ENCODE results near the gene TAAR8. TPM values are rescaled to one million over a fixed set of nuclear protein-coding genes. Genes with fewer than 3 reads are reported as not detected.
"Not testable (repeated sequence)": the region's sequence is repeated elsewhere in the genome, so short reads cannot be mapped to it uniquely, and the experiment has no call there.

Gene TAAR8
- total RNA-seq, 1 donor: not detected

- TF ChIP-seq CTCF (IDR thresholded peaks at IDR 0.05; ENCODE audit: insufficient read depth, low read depth, low read length): no peak
- no peak for DNase-seq (ENCODE audit: low read depth)
- no peak overlapping the region for H3K4me3 ChIP-seq (ENCODE audit: low read depth, low read length)
These were observed 37.9 kb downstream of the TAAR8 start for GRCh38 chr6:132590362-132590761.

GRCh38 chr6:132592855-132593254 is 40.4 kb downstream of the TAAR8 start:
- TF ChIP-seq CTCF (IDR thresholded peaks at IDR 0.05; ENCODE audit: insufficient read depth, low read depth, low read length): no peak
- no peak overlapping the region for H3K4me3 ChIP-seq (ENCODE audit: low read depth, low read length)
- DNase-seq (ENCODE audit: low read depth): no peak

GRCh38 chr6:132596201-132596600 is 43.7 kb downstream of the TAAR8 start:
- no peak for TF ChIP-seq CTCF (IDR thresholded peaks at IDR 0.05; ENCODE audit: insufficient read depth, low read depth, low read length)
- H3K4me3 ChIP-seq (ENCODE audit: low read depth, low read length): no peak overlapping the region
- no peak for DNase-seq (ENCODE audit: low read depth)

GRCh38 chr6:132598473-132598872 is 46.0 kb downstream of the TAAR8 start:
- peak; percentile 32 for TF ChIP-seq CTCF (IDR thresholded peaks at IDR 0.05; ENCODE audit: insufficient read depth, low read depth, low read length)
- no peak overlapping the region for H3K4me3 ChIP-seq (ENCODE audit: low read depth, low read length)
- no peak for DNase-seq (ENCODE audit: low read depth)

GRCh38 chr6:132600900-132601299 is 48.4 kb downstream of the TAAR8 start:
- DNase-seq (ENCODE audit: low read depth); H3K4me3 ChIP-seq (ENCODE audit: low read depth, low read length): not testable (repeated sequence)

Small RNAs within 50 kb of the gene (small RNA-seq; reads per million reads assigned to genes)
- gene TAAR7P: not detected

Other genes starting within 250 kb of the TAAR8 start
- gene MOXD1, start 151.2 kb upstream of the TAAR8 start, total RNA-seq: 15.1 and 25.4 TPM in 2 replicates
- gene STX7, start 39.6 kb upstream of the TAAR8 start, total RNA-seq: 16.8 and 27.2 TPM in 2 replicates
- not detected in 2 replicates for gene TAAR9, start 14.4 kb upstream of the TAAR8 start, total RNA-seq
- gene TAAR6, start 17.6 kb downstream of the TAAR8 start, total RNA-seq: not detected in 2 replicates
- not detected in 2 replicates for gene TAAR5, start 37.1 kb downstream of the TAAR8 start, total RNA-seq
- not detected in 2 replicates for gene TAAR2, start 71.6 kb downstream of the TAAR8 start, total RNA-seq
- not detected in 2 replicates for gene TAAR1, start 106.5 kb downstream of the TAAR8 start, total RNA-seq
- under 0.01 TPM in 2 replicates for gene VNN1, start 161.4 kb downstream of the TAAR8 start, total RNA-seq
- gene VNN2, start 205.2 kb downstream of the TAAR8 start, total RNA-seq: not detected in 2 replicates
- 4.8 and 11.2 TPM in 2 replicates for gene SLC18B1, start 246.0 kb downstream of the TAAR8 start, total RNA-seq

All from fibroblast of villous mesenchyme (primary cell).